Neuronal stem cell (in vitro differentiated cells): ENCODE results near the gene FER1L5.
A peak's percentile ranks its signal among the peaks of the same experiment; 100 is the strongest.

Experiments used
- DNase-seq: peaks from one replicate; pipeline ENCODE4 v3.0.0-alpha.2; 2013; ENCODE audit warnings: low spot score
- H2AFZ ChIP-seq: one replicate; pipeline ENCODE4 v1.6.1; 2013; ENCODE audit warnings: mild to moderate bottlenecking, low read length, inconsistent platforms
- H2AK5ac ChIP-seq: 2 replicates; pipeline ENCODE4 v1.6.1; 2013; ENCODE audit warnings: low read depth, mild to moderate bottlenecking, inconsistent platforms, low read length, moderate library complexity, mixed read lengths
- H2BK120ac ChIP-seq: 2 replicates; pipeline ENCODE4 v1.6.1; 2013; ENCODE audit warnings: low read depth, mild to moderate bottlenecking, inconsistent platforms, low read length, moderate library complexity, mixed read lengths
- H2BK12ac ChIP-seq: one replicate; pipeline ENCODE4 v1.6.1; 2013; ENCODE audit warnings: low read length, inconsistent platforms
- H2BK15ac ChIP-seq: 2 replicates; pipeline ENCODE4 v1.6.1; 2013; ENCODE audit warnings: mild to moderate bottlenecking, low read length, inconsistent platforms, mixed read lengths
- H2BK5ac ChIP-seq: one replicate; pipeline ENCODE4 v1.6.1; 2013; ENCODE audit warnings: inconsistent platforms, mild to moderate bottlenecking, low read length, moderate library complexity
- H3K14ac ChIP-seq: one replicate; pipeline ENCODE4 v1.6.1; 2013; ENCODE audit warnings: low read length, inconsistent platforms
- H3K18ac ChIP-seq: 2 replicates; pipeline ENCODE4 v1.6.1; 2013; ENCODE audit warnings: low read length, inconsistent platforms
- H3K23ac ChIP-seq: 2 replicates; pipeline ENCODE4 v1.6.1; 2013; ENCODE audit warnings: low read depth, mild to moderate bottlenecking, mixed read lengths, low read length, inconsistent platforms; ENCODE audit not compliant: poor library complexity
- H3K27ac ChIP-seq: replicated peaks from 3 replicates; pipeline ENCODE4 v1.5.1; 2013; ENCODE audit warnings: low read length, inconsistent platforms
- H3K27me3 ChIP-seq, 3 experiments: 2 replicates each; pipeline ENCODE4 v1.6.1; 2013; ENCODE audit warnings: low read length in 3 of 3, mild to moderate bottlenecking in 2 of 3, inconsistent platforms in 1 of 3, low read depth in 1 of 3, mixed read lengths in 1 of 3, moderate library complexity in 1 of 3; ENCODE audit not compliant: control insufficient read depth in 3 of 3, insufficient read depth in 3 of 3
- H3K36me3 ChIP-seq, 2 donors: replicated peaks in 1 of 2; 2 replicates each; pipeline ENCODE4 v1.6.1; 2013; ENCODE audit warnings: low read length in 2 of 2; ENCODE audit not compliant: control insufficient read depth in 2 of 2, insufficient read depth in 2 of 2
- H3K4ac ChIP-seq: 2 replicates; pipeline ENCODE4 v1.6.1; 2013; ENCODE audit warnings: inconsistent platforms, mild to moderate bottlenecking, low read length, moderate library complexity
- H3K4me1 ChIP-seq, 2 donors: 1 replicate in 1 of 2; 2 replicates in 1 of 2; pipeline ENCODE4 v1.6.1; 2013; ENCODE audit warnings: low read length in 2 of 2, low read depth in 1 of 2; ENCODE audit not compliant: control insufficient read depth in 2 of 2, insufficient read depth in 1 of 2
- H3K4me2 ChIP-seq: one replicate; pipeline ENCODE4 v1.6.1; 2013; ENCODE audit warnings: mild to moderate bottlenecking, low read length, inconsistent platforms; ENCODE audit not compliant: insufficient read depth, poor library complexity, severe bottlenecking
- H3K4me3 ChIP-seq, 2 donors: 2 replicates each; pipeline ENCODE4 v1.5.1; 2013; ENCODE audit warnings: low read length in 2 of 2, mild to moderate bottlenecking in 2 of 2, inconsistent platforms in 1 of 2, moderate library complexity in 1 of 2
- H3K79me1 ChIP-seq: one replicate; pipeline ENCODE4 v1.6.1; 2013; ENCODE audit warnings: low read depth, mild to moderate bottlenecking, inconsistent platforms, low read length, moderate library complexity
- H3K9ac ChIP-seq: one replicate; pipeline ENCODE4 v1.6.1; 2013; ENCODE audit warnings: mild to moderate bottlenecking, low read depth, low read length, inconsistent platforms; ENCODE audit not compliant: poor library complexity
- H3K9me3 ChIP-seq, 2 donors: replicated peaks in 1 of 2; 2 replicates each; pipeline versions ENCODE3 to v1.6.1; 2013; ENCODE audit warnings: low read length in 2 of 2, mild to moderate bottlenecking in 2 of 2, inconsistent platforms in 1 of 2, low read depth in 1 of 2, mixed read lengths in 1 of 2, moderate library complexity in 1 of 2; ENCODE audit not compliant: control insufficient read depth in 2 of 2, insufficient read depth in 1 of 2
- H4K8ac ChIP-seq: one replicate; pipeline ENCODE4 v1.6.1; 2013; ENCODE audit warnings: low read depth, mild to moderate bottlenecking, inconsistent platforms, low read length, moderate library complexity
- H4K91ac ChIP-seq: one replicate; pipeline ENCODE4 v1.6.1; 2013; ENCODE audit warnings: low read length, low read depth, mild to moderate bottlenecking, inconsistent platforms; ENCODE audit not compliant: poor library complexity
- WGBS, 2 donors: extraction: QIAGEN DNeasy Blood & Tissue Kit; methylation state at CpG; one replicate each; pipeline ENCODE4 v1.1.7; 2013; ENCODE audit warnings: missing lambda C conversion rate in 2 of 2, mixed read lengths in 1 of 2; ENCODE audit not compliant: insufficient read length in 2 of 2, insufficient replicate concordance in 1 of 2; ENCODE audit errors: extremely low coverage in 2 of 2; 5-methylcytosine and 5-hydroxymethylcytosine counted together

FER1L5 gene

DNA sequence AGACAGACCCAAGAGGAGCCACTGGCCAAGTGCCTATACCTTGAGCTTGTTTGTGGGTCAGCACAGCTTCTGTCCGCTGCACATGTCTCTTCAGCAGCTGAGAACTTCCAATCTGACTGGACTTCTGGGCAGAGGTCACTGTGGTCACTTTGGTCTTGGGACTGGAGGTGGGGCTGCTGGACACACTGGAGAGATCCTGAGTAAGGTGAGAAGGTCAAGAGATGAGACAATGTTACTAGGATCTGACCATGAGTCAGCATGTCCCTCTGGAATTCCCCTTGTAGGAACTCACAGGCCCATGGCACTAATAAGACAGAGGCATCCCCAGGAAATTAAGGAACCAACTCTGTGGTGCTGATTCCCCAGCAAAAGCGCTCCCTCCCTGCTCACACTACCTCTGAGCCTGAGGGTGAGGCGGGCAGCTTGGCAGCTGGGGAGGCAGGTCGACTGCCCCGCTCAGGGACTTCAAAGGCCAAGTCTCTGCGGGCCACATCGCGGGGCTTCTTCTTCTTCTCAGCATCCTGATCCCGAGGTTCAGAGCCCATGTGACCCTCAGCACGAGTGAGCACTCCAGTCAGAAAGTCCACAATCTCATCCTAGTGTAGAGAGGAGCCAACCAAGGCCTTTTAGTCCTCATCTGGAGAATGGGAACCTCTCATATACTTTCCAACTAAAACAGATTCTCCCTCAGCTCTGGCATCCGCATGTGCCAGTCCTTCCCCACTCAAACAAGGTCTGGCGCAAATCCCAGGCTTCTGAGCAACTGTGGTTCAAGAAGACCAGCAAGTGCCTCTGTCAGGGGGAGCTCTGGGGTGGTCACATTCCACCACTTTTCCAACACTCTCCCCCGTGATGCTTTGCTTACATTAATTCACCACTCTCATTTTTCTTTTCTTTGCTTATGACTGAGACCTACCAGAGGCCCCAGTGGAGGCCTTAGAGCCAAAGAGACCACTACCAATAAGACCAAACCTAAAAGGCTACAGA is 33.8 kb upstream of the FER1L5 start:
- H2BK15ac ChIP-seq: no peak overlapping the region
- peaks cover 71 to 99% of the 10 kb centered on the region in 2 donors for H3K36me3 ChIP-seq
- no peak overlapping the region for H3K27ac ChIP-seq
- no peak overlapping the region for H4K91ac ChIP-seq
- no peak overlapping the region for H3K4me2 ChIP-seq
- H2AFZ ChIP-seq: no peak overlapping the region
- no CpG with 5 or more reads among the region's 13 CpGs for WGBS, 2 donors
- no peak overlapping the region for H4K8ac ChIP-seq
- H3K9me3 ChIP-seq: no peaks in the 10 kb centered on the region
- no peak for DNase-seq
- peaks cover 5 to 8% of the 10 kb centered on the region in 2 donors for H3K4me1 ChIP-seq
- H3K18ac ChIP-seq: no peak overlapping the region
- H3K9ac ChIP-seq: peak overlapping the region; percentile 5
- no peak overlapping the region for H3K23ac ChIP-seq
- H3K27me3 ChIP-seq: no peaks in the 10 kb centered on the region
- H2BK12ac ChIP-seq: no peak overlapping the region
- H2BK5ac ChIP-seq: no peak overlapping the region
- no peak overlapping the region for H3K14ac ChIP-seq
- H3K4me3 ChIP-seq: no peak overlapping the region
- no peak overlapping the region for H3K4ac ChIP-seq
- no peak overlapping the region for H2BK120ac ChIP-seq
- H2AK5ac ChIP-seq: no peak overlapping the region
- H3K79me1 ChIP-seq: no peaks in the 10 kb centered on the region

DNA sequence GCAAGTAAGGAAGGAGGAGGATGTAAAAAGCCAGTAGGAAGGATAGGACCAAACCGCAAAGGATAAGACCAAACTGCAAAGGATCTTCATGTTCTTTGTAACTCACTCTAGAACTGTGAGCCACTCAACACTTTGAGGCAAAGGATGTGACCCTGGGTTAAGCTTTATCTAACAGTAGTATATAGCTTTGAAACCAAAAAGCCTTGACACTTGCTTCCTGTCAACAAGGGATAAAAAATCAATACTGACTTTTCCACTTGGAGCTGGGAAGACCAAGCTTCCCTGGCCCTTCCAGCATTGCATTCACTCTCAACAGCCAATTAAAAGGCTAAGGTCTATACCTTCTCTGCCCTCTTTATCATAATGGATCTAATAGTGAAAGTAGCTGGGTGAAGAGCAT is 26.4 kb upstream of the FER1L5 start:
- no peaks in the 10 kb centered on the region for H3K27me3 ChIP-seq
- no CpG with 5 or more reads among the region's 1 CpG for WGBS, 2 donors
- H2AK5ac ChIP-seq: no peak overlapping the region
- no peaks in the 10 kb centered on the region for H3K4me1 ChIP-seq
- H2BK12ac ChIP-seq: no peak overlapping the region
- no peaks in the 10 kb centered on the region for H3K9me3 ChIP-seq
- H4K91ac ChIP-seq: no peak overlapping the region
- H3K27ac ChIP-seq: no peak overlapping the region
- H3K36me3 ChIP-seq: peaks cover 32 to 98% of the 10 kb centered on the region in 2 donors
- H3K4me2 ChIP-seq: no peak overlapping the region
- no peak overlapping the region for H3K9ac ChIP-seq
- H3K4ac ChIP-seq: no peak overlapping the region
- no peak overlapping the region for H2BK5ac ChIP-seq
- H3K14ac ChIP-seq: no peak overlapping the region
- H4K8ac ChIP-seq: no peak overlapping the region
- DNase-seq: no peak
- no peak overlapping the region for H2BK15ac ChIP-seq
- H2BK120ac ChIP-seq: no peak overlapping the region
- no peaks in the 10 kb centered on the region for H3K79me1 ChIP-seq
- H3K18ac ChIP-seq: no peak overlapping the region
- H3K23ac ChIP-seq: no peak overlapping the region
- no peak overlapping the region for H3K4me3 ChIP-seq
- no peak overlapping the region for H2AFZ ChIP-seq

DNA sequence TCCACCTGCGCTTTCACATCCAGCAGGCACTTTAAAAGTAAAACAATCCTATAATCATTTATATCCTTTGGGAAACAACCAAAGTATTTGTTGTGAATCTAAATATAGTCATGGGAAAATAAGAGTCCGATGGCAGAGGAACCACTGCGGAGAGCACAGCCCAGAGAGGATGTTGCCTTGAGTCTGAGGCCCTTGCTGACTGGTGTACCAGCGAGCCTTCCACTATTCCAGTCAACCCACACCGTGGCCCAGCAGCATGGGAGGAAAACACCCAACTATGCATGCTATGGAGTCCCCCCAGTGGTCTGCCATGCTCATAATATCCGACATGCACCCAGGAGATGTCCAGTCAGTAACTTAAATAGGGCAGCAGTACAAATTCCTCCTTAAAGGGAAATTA is 26.0 kb upstream of the FER1L5 start:
- Histone ChIP-seq H3K23ac (no peak overlapping the region), H3K79me1 (no peaks in the 10 kb centered on the region), H3K4me2 (no peak overlapping the region), H3K4me1 (no peaks in the 10 kb centered on the region), H2BK120ac (no peak overlapping the region), H3K27me3 (no peaks in the 10 kb centered on the region), H4K8ac (no peak overlapping the region), H4K91ac (no peak overlapping the region), H2AK5ac (no peak overlapping the region), H2BK12ac (no peak overlapping the region), H3K9ac (no peak overlapping the region), H3K14ac (no peak overlapping the region), H2BK5ac (no peak overlapping the region), H3K4me3 (no peak overlapping the region), H3K9me3 (no peaks in the 10 kb centered on the region), H3K27ac (no peak overlapping the region), H2AFZ (no peak overlapping the region), H2BK15ac (no peak overlapping the region), H3K36me3 (peaks cover 29 to 95% of the 10 kb centered on the region in 2 donors), H3K18ac (no peak overlapping the region), H3K4ac (no peak overlapping the region)
- DNase-seq: no peak
- WGBS, 2 donors: no CpG with 5 or more reads among the region's 6 CpGs

GRCh38 chr2:96617012-96617411 is 25.6 kb upstream of the FER1L5 start:
- H3K4ac ChIP-seq: no peak overlapping the region
- H3K27me3 ChIP-seq: no peaks in the 10 kb centered on the region
- H2BK120ac ChIP-seq: no peak overlapping the region
- H4K91ac ChIP-seq: no peak overlapping the region
- no CpG with 5 or more reads among the region's 4 CpGs for WGBS, 2 donors
- no peaks in the 10 kb centered on the region for H3K79me1 ChIP-seq
- no peak overlapping the region for H3K4me3 ChIP-seq
- H2BK5ac ChIP-seq: no peak overlapping the region
- no peak overlapping the region for H3K4me2 ChIP-seq
- no peaks in the 10 kb centered on the region for H3K9me3 ChIP-seq
- no peak overlapping the region for H4K8ac ChIP-seq
- H3K27ac ChIP-seq: no peak overlapping the region
- no peak overlapping the region for H2BK12ac ChIP-seq
- H3K18ac ChIP-seq: no peak overlapping the region
- H3K23ac ChIP-seq: no peak overlapping the region
- no peak overlapping the region for H3K14ac ChIP-seq
- H2AK5ac ChIP-seq: no peak overlapping the region
- DNase-seq: no peak
- H3K9ac ChIP-seq: no peak overlapping the region
- H2BK15ac ChIP-seq: no peak overlapping the region
- peaks cover 29 to 90% of the 10 kb centered on the region in 2 donors for H3K36me3 ChIP-seq
- no peaks in the 10 kb centered on the region for H3K4me1 ChIP-seq
- H2AFZ ChIP-seq: no peak overlapping the region
